ENCODE results near the gene SYVN1. TPM values are rescaled to one million over a fixed set of nuclear protein-coding genes. Genes with fewer than 3 reads are reported as not detected.
A peak's percentile ranks its signal among the peaks of the same experiment; 100 is the strongest.

The SYVN1 gene
- total RNA-seq, 1 donor from 2014 or later, result 76.2 TPM

- no peak for DNase-seq (ENCODE audit: low spot score)
Measured at GRCh38 chr11:65087827-65088226, 46.5 kb downstream of the SYVN1 start.

- DNase-seq (ENCODE audit: low spot score), result no peak
Measured at GRCh38 chr11:65087216-65087615, 47.1 kb downstream of the SYVN1 start.

- DNase-seq (ENCODE audit: low spot score), result no peak
Measured at GRCh38 chr11:65086809-65087208, 47.5 kb downstream of the SYVN1 start.

GRCh38 chr11:65085446-65085845 is 48.9 kb downstream of the SYVN1 start:
- DNase-seq (ENCODE audit: low spot score), result no peak

- no peak for DNase-seq (ENCODE audit: low spot score)
Measured at GRCh38 chr11:65084598-65085375, 49.5 kb downstream of the SYVN1 start.

GRCh38 chr11:65083834-65084597 is 50.3 kb downstream of the SYVN1 start, which contains the start of the genes CDCA5 and ZFPL1:
TSS of gene CDCA5 (minus strand) at chr11:65084040. CDS start at chr11:65083978, 62 bp downstream.
TSS of gene ZFPL1 (plus strand) at chr11:65084222. CDS start at chr11:65084699, 477 bp downstream.
- peak; percentile 95 for DNase-seq (ENCODE audit: low spot score)

- DNase-seq (ENCODE audit: low spot score), result no peak
Measured at GRCh38 chr11:65083134-65083833, 51.0 kb downstream of the SYVN1 start.

- no peak for DNase-seq (ENCODE audit: low spot score)
Measured at GRCh38 chr11:65078786-65079342, 55.5 kb downstream of the SYVN1 start.

- DNase-seq (ENCODE audit: low spot score), result no peak
Measured at GRCh38 chr11:65078151-65078550, 56.2 kb downstream of the SYVN1 start.

- no peak for DNase-seq (ENCODE audit: low spot score)
Measured at GRCh38 chr11:65077451-65077850, 56.9 kb downstream of the SYVN1 start.

Other genes starting within 250 kb of the SYVN1 start
- gene ATG2A, start 217.3 kb downstream of the SYVN1 start, total RNA-seq, result 27.9 TPM
- 18.9 TPM for gene PPP2R5B, start 209.8 kb downstream of the SYVN1 start, total RNA-seq
- gene GPHA2, start 198.6 kb downstream of the SYVN1 start, total RNA-seq, result not detected
- not detected for gene MAJIN, start 162.4 kb downstream of the SYVN1 start, total RNA-seq
- 4.6 TPM for gene BATF2, start 137.5 kb downstream of the SYVN1 start, total RNA-seq
- gene ARL2, start 120.4 kb downstream of the SYVN1 start, total RNA-seq, result 78.1 TPM
- gene SNX15, start 107.1 kb downstream of the SYVN1 start, total RNA-seq, result 17.6 TPM
- 4.5 TPM for gene SAC3D1, start 93.3 kb downstream of the SYVN1 start, total RNA-seq
- gene NAALADL1, start 76.0 kb downstream of the SYVN1 start, total RNA-seq, result 10.3 TPM
- 1.9 TPM for gene CDCA5, start 50.5 kb downstream of the SYVN1 start, total RNA-seq
- 33.7 TPM for gene ZFPL1, start 50.3 kb downstream of the SYVN1 start, total RNA-seq
- 131 TPM for gene VPS51, start 38.3 kb downstream of the SYVN1 start, total RNA-seq
- gene TM7SF2, start 22.6 kb downstream of the SYVN1 start, total RNA-seq, result 37.5 TPM
- 13.7 TPM for gene ZNHIT2, start 16.8 kb downstream of the SYVN1 start, total RNA-seq
- 999 TPM for gene FAU, start 12.4 kb downstream of the SYVN1 start, total RNA-seq
- 49.8 TPM for gene MRPL49, start 12.2 kb downstream of the SYVN1 start, total RNA-seq
- gene SPDYC, start 35.7 kb upstream of the SYVN1 start, total RNA-seq, result not detected
- gene CAPN1, start 47.4 kb upstream of the SYVN1 start, total RNA-seq, result 598 TPM
- 12.2 TPM for gene POLA2, start 127.4 kb upstream of the SYVN1 start, total RNA-seq
- 21.0 TPM for gene CDC42EP2, start 180.3 kb upstream of the SYVN1 start, total RNA-seq
- 61.5 TPM for gene DPF2, start 199.3 kb upstream of the SYVN1 start, total RNA-seq
- not detected for gene TIGD3, start 220.2 kb upstream of the SYVN1 start, total RNA-seq
- gene SLC25A45, start 248.1 kb upstream of the SYVN1 start, total RNA-seq, result 9.4 TPM

Measured in ureter (tissue), 1 donor.